Measurements from ENCODE around the gene FAM168A.

FAM168A gene

GRCh38 chr11:73379189-73379880, 218.6 kb downstream of the FAM168A start:
- in situ Hi-C loops (cut with MboI; ENCODE audit: low sequenced_read_pairs): no loop called here

- in situ Hi-C loops (cut with MboI; ENCODE audit: low sequenced_read_pairs): no loop called here
Observed at GRCh38 chr11:73376803-73377629, 220.9 kb downstream of the FAM168A start.

- in situ Hi-C loops (cut with MboI; ENCODE audit: low sequenced_read_pairs): no loop called here
Observed at GRCh38 chr11:73376160-73376802, 221.6 kb downstream of the FAM168A start, which contains the start of gene RELT. TSS of gene RELT (plus strand) at chr11:73376399. CDS start at chr11:73389137, 12,738 bp downstream.

GRCh38 chr11:73375830-73376159, 222.1 kb downstream of the FAM168A start:
- in situ Hi-C loops (cut with MboI; ENCODE audit: low sequenced_read_pairs): no loop called here

GRCh38 chr11:73374151-73374550, 223.8 kb downstream of the FAM168A start:
- in situ Hi-C loops (cut with MboI; ENCODE audit: low sequenced_read_pairs): no loop called here

- in situ Hi-C loops (cut with MboI; ENCODE audit: low sequenced_read_pairs): no loop called here
Observed at GRCh38 chr11:73372375-73372993, 225.4 kb downstream of the FAM168A start.

- in situ Hi-C loops (cut with MboI; ENCODE audit: low sequenced_read_pairs): no loop called here
Observed at GRCh38 chr11:73367482-73368024, 230.4 kb downstream of the FAM168A start.

- in situ Hi-C loops (cut with MboI; ENCODE audit: low sequenced_read_pairs): no loop called here
Observed at GRCh38 chr11:73366953-73367352, 231.0 kb downstream of the FAM168A start.

- in situ Hi-C loops (cut with MboI; ENCODE audit: low sequenced_read_pairs): no loop called here
Observed at GRCh38 chr11:73366265-73366610, 231.7 kb downstream of the FAM168A start.

- in situ Hi-C loops (cut with MboI; ENCODE audit: low sequenced_read_pairs): no loop called here
Observed at GRCh38 chr11:73365352-73366264, 232.3 kb downstream of the FAM168A start.

- in situ Hi-C loops (cut with MboI; ENCODE audit: low sequenced_read_pairs): no loop called here
Observed at GRCh38 chr11:73363147-73363546, 234.8 kb downstream of the FAM168A start.

- in situ Hi-C loops (cut with MboI; ENCODE audit: low sequenced_read_pairs): no loop called here
Observed at GRCh38 chr11:73361953-73362776, 235.7 kb downstream of the FAM168A start.

- in situ Hi-C loops (cut with MboI; ENCODE audit: low sequenced_read_pairs): no loop called here
Observed at GRCh38 chr11:73360743-73361369, 237.1 kb downstream of the FAM168A start.

- in situ Hi-C loops (cut with MboI; ENCODE audit: low sequenced_read_pairs): no loop called here
Observed at GRCh38 chr11:73359930-73360742, 237.8 kb downstream of the FAM168A start.

- in situ Hi-C loops (cut with MboI; ENCODE audit: low sequenced_read_pairs): no loop called here
Observed at GRCh38 chr11:73359341-73359740, 238.6 kb downstream of the FAM168A start.

- in situ Hi-C loops (cut with MboI; ENCODE audit: low sequenced_read_pairs): no loop called here
Observed at GRCh38 chr11:73358071-73358470, 239.8 kb downstream of the FAM168A start.

- in situ Hi-C loops (cut with MboI; ENCODE audit: low sequenced_read_pairs): no loop called here
Observed at GRCh38 chr11:73356979-73357860, 240.7 kb downstream of the FAM168A start.

Data from HL-60/S4 (cell line).